Adrenal gland (tissue), 12 donors: ENCODE results near the gene AP4E1. TPM values are rescaled to one million over a fixed set of nuclear protein-coding genes. Genes with fewer than 3 reads are reported as not detected.
"Not testable (repeated sequence)": the region's sequence is repeated elsewhere in the genome, so short reads cannot be mapped to it uniquely, and the experiment has no call there.

Source experiments
- DNase-seq, 7 donors: peaks; one replicate each; pipeline ENCODE4 v3.0.0-alpha.2; 2019 to 2020
- H3K27ac ChIP-seq, 5 donors: fragments of 200-600 bp; sonication (generic) in 4 of 5; 1 replicate in 3 of 5; 2 replicates in 2 of 5; pipeline versions ENCODE4 v1.5.1 to v1.8.0; 2016 to 2020; ENCODE audit warnings: mild to moderate bottlenecking in 1 of 5
- H3K27me3 ChIP-seq: fragments of 200-600 bp; 2 replicates; pipeline ENCODE4 v1.8.0; 2021
- H3K36me3 ChIP-seq, 2 donors: fragments of 200-600 bp; replicated peaks in 1 of 2; 1 replicate in 1 of 2; 2 replicates in 1 of 2; pipeline versions ENCODE4 v1.5.1 to v1.8.0; 2018 to 2022
- H3K4me1 ChIP-seq, 2 donors: fragments of 200-600 bp; replicated peaks in 1 of 2; 1 replicate in 1 of 2; 2 replicates in 1 of 2; pipeline versions ENCODE4 v1.5.1 to v1.8.0; 2018 to 2021
- H3K4me3 ChIP-seq, 4 donors: fragments of 200-600 bp; sonication (generic) in 3 of 4; one replicate each; pipeline ENCODE4 v1.5.1; 2016 to 2018
- H3K9me3 ChIP-seq, 3 donors: fragments of 200-600 bp; sonication (generic) in 1 of 3; replicated peaks in 1 of 3; 1 replicate in 2 of 3; 2 replicates in 1 of 3; pipeline versions ENCODE4 v1.5.1 to v1.8.0; 2016 to 2021
- POLR2A ChIP-seq, 2 donors: fragments of 450-650 bp; IDR thresholded peaks; one replicate each; pipeline ENCODE4 v1.6.1; 2017; ENCODE audit warnings: antibody characterized with exemption in 2 of 2, mild to moderate bottlenecking in 2 of 2, moderate library complexity in 1 of 2
- WGBS, 4 donors: extraction: QIAGEN DNeasy Blood & Tissue Kit in 2 of 4; methylation state at CpG; one replicate each; pipeline versions ENCODE4 v1.1.5 to v1.1.7; 2013 to 2017; 5-methylcytosine and 5-hydroxymethylcytosine counted together
- intact Hi-C, 2 donors: fragments of 100-400 bp; cut with DNase I; formaldehyde crosslinking; loops; one replicate each; pipeline versions ENCODE4 v1.14.1 to v1.15.0; 2022 to 2023
- polyA plus RNA-seq, 3 donors: library from polyadenylated mRNA; stranded (reverse); fragments of 200-250 nt in 2 of 3; fragments of 350-450 nt in 1 of 3; fragmentation: Illumina TruSeq in 1 of 3; extraction: RNeasy Lipid Tissue Mini Kit (QIAGEN cat#74804) in 1 of 3; gene quantifications; one replicate each; pipeline ENCODE4 v1.2.3, GENCODE V29; 2013 to 2014
- total RNA-seq, 9 donors: library from RNA; depleted of rRNA in 4 of 9; stranded (reverse); fragments of >200 nt in 4 of 9; fragments of 120-200 nt in 1 of 9; fragmentation: NEBNext Ultra II Directional in 1 of 9; extraction: Animal tissue kit (Norgen Biotek cat#: 25700) in 1 of 9; gene quantifications; one replicate each; pipeline versions ENCODE4 v1.1.0 to v1.2.4, GENCODE V29; 2013 to 2023
- TF ChIP-seq, protein P1 (sequence below), 6 experiments: fragments of 450-650 bp in 4 of 6; fragments of 200-600 bp in 2 of 6; sonication (generic) in 1 of 6; IDR thresholded peaks; 1 replicate in 5 of 6; 2 replicates in 1 of 6; pipeline versions ENCODE4 v1.5.1 to v1.8.0; 2016 to 2021; ENCODE audit warnings: antibody characterized with exemption in 6 of 6, mild to moderate bottlenecking in 2 of 6, moderate library complexity in 1 of 6
- donor health status: healthy with polysubstance abuse.
- donor health status: Bipolar disorder and iron deficiency.
- donor health status: DM: yes; HTN: yes; CAD: no.
- donor health status: DM: no; HTN: no; CAD: no.
- donor health status: DM: no; HTN: no; CAD: no.
- donor health status: DM: yes; HTN: yes; CAD: no.

The AP4E1 gene
- total and polyA plus RNA-seq, 12 donors: 2.0 to 23.0 (median 9.5) TPM

DNA sequence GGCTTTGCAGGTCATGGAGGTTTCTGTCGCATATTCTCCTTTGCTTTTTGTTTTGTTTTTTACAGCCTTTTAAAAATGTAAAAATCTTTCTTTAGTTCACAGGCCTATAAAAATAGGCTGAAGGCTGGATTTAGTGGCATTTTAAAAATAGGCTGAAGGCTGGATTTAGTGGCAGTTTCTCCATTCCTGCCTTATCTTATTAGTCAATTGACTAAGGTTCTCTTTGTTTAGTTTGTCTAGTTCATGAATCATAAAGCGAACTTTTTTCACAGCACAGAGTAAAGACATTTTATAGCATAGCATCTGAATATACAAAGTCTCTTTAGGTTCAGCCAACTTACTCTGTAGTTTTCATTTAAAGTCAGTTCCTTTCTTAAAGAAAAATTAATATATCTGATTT lies 31.4 kb downstream of the AP4E1 start:
- no peak for DNase-seq
- H3K36me3 ChIP-seq: no peaks in the 10 kb centered on the region
- no peaks in the 10 kb centered on the region for H3K9me3 ChIP-seq
- H3K4me1 ChIP-seq: peaks cover 0 to 13% of the 10 kb centered on the region in 2 donors
- no peak for TF ChIP-seq POLR2A (IDR thresholded peaks at IDR 0.05)
- no peaks in the 10 kb centered on the region for H3K27me3 ChIP-seq
- peak overlapping the region in 2 of 5 donors; percentile 12 to 58 for H3K27ac ChIP-seq
- intact Hi-C loops: no loop called here
- 46 to 58% (median 54%) methylated on average over 2 of the region's 2 CpGs for WGBS, 4 donors
- H3K4me3 ChIP-seq: no peak overlapping the region

DNA sequence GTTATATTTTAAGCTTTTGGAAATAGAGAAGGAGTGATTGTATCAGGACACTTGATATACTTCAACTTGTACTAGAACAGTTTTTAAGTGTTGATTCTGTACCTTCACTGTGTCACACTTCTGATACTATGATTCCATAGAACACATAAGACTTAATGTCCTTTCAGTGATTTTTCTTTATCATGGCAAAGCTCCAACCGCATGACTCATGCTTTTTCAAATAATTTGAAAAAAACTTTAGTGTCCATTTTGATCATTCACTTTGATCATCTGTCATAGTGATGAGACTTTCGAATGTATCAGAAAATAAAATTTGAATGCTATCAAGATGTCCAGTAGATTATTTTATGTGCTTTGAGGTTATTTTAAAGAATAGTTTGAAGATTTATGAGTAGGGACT lies 32.0 kb downstream of the AP4E1 start:
- H3K4me3 ChIP-seq: no peak overlapping the region
- H3K27ac ChIP-seq: peak overlapping the region in 1 of 5 donors; percentile 58
- H3K9me3 ChIP-seq: no peaks in the 10 kb centered on the region
- no peaks in the 10 kb centered on the region for H3K27me3 ChIP-seq
- no peak for DNase-seq
- TF ChIP-seq, protein P1, sequence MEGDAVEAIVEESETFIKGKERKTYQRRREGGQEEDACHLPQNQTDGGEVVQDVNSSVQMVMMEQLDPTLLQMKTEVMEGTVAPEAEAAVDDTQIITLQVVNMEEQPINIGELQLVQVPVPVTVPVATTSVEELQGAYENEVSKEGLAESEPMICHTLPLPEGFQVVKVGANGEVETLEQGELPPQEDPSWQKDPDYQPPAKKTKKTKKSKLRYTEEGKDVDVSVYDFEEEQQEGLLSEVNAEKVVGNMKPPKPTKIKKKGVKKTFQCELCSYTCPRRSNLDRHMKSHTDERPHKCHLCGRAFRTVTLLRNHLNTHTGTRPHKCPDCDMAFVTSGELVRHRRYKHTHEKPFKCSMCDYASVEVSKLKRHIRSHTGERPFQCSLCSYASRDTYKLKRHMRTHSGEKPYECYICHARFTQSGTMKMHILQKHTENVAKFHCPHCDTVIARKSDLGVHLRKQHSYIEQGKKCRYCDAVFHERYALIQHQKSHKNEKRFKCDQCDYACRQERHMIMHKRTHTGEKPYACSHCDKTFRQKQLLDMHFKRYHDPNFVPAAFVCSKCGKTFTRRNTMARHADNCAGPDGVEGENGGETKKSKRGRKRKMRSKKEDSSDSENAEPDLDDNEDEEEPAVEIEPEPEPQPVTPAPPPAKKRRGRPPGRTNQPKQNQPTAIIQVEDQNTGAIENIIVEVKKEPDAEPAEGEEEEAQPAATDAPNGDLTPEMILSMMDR (IDR thresholded peaks at IDR 0.05): no peak
- 78 to 81% (median 81%) methylated on average over 2 of the region's 2 CpGs for WGBS, 4 donors
- intact Hi-C loops: no loop called here
- no peaks in the 10 kb centered on the region for H3K36me3 ChIP-seq
- peaks cover 0 to 13% of the 10 kb centered on the region in 2 donors for H3K4me1 ChIP-seq

DNA sequence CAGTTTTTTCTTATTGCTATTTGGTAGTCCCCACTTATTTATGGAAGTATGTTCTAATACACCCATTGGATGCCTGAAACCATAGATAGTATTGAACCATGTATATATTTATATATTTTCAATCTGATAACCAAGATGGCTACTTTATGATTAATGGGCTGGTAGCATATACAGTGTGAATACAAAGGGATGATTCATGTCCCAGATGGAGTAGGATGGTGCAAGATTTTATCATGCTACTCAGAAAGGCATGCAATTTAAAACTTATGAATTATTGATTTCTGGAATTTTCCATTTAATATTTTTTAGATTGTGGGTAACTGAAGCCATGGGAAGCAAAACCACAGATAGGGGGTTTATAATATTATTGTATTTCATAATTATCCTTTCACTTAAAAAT lies 35.2 kb downstream of the AP4E1 start:
- no peak for DNase-seq
- intact Hi-C loops: no loop called here
- no peak overlapping the region for H3K27ac ChIP-seq
- TF ChIP-seq, protein P1 (IDR thresholded peaks at IDR 0.05): no peak
- TF ChIP-seq POLR2A (IDR thresholded peaks at IDR 0.05): no peak
- no peak overlapping the region for H3K4me3 ChIP-seq
- H3K9me3 ChIP-seq: no peaks in the 10 kb centered on the region
- peaks cover 0 to 13% of the 10 kb centered on the region in 2 donors for H3K4me1 ChIP-seq
- no peaks in the 10 kb centered on the region for H3K27me3 ChIP-seq
- no peaks in the 10 kb centered on the region for H3K36me3 ChIP-seq

DNA sequence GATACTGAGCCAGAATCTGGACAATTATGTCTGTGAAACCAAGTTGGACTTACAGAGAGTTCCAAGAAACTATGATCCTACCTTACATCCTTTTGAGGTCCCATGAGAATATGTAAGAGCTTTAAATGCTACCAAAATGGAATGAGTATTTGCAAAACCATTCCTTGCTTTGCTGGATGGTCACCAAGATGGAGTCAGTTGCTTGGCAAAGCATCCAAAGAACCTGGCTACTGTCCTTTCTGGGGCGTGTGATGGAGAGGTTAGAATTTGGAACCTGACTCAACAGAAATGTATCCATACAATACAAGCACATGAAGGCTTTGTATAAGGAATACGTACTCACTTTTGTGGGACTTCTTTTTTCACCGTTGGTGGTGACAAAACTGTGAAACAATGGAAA lies 36.2 kb downstream of the AP4E1 start:
- H3K27ac ChIP-seq: no peak overlapping the region
- intact Hi-C loops: no loop called here
- WGBS, 4 donors: 97 to 99% (median 98%) methylated on average over 3 of the region's 3 CpGs

DNA sequence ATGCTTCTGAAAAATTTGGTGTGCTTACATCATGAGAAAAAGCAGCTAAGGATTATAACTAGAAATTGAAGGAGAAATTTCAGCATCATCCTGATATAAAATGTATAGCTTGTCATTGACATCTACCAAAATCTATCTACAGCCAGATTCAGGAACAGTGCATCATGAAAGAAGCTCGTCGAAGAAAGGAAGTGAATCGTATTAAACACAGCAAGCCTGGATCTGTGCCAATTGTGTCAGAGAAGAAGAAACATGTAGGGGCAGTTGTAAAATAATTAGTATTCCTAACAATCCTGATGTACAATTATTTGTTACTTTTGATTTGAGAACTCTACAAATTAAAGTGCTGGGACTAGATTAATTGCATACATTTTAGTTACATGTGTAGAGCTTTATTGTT lies 37.2 kb downstream of the AP4E1 start:
- Histone ChIP-seq H3K4me3 (no peak overlapping the region), H3K36me3 (peaks cover 0 to 13% of the 10 kb centered on the region in 2 donors), H3K27ac (no peak overlapping the region), H3K4me1 (no peaks in the 10 kb centered on the region), H3K27me3 (no peaks in the 10 kb centered on the region), H3K9me3 (no peaks in the 10 kb centered on the region)
- TF ChIP-seq, protein P1 (IDR thresholded peaks at IDR 0.05): no peak
- no peak for TF ChIP-seq POLR2A (IDR thresholded peaks at IDR 0.05)
- DNase-seq: peak in 1 of 7 donors; percentile 7
- intact Hi-C loops: no loop called here
- 45 to 60% (median 47%) methylated on average over 3 of the region's 3 CpGs for WGBS, 4 donors

More for the DNA sequence above, 36.2 kb downstream of the AP4E1 start:
- H3K4me1 ChIP-seq: peaks cover 0 to 9% of the 10 kb centered on the region in 2 donors
- no peaks in the 10 kb centered on the region for H3K9me3 ChIP-seq
- TF ChIP-seq POLR2A (IDR thresholded peaks at IDR 0.05): no peak
- TF ChIP-seq, protein P1 (IDR thresholded peaks at IDR 0.05): no peak
- DNase-seq: no peak
- no peaks in the 10 kb centered on the region for H3K27me3 ChIP-seq
- no peak overlapping the region for H3K4me3 ChIP-seq
- H3K36me3 ChIP-seq: peaks cover 0 to 3% of the 10 kb centered on the region in 2 donors

DNA sequence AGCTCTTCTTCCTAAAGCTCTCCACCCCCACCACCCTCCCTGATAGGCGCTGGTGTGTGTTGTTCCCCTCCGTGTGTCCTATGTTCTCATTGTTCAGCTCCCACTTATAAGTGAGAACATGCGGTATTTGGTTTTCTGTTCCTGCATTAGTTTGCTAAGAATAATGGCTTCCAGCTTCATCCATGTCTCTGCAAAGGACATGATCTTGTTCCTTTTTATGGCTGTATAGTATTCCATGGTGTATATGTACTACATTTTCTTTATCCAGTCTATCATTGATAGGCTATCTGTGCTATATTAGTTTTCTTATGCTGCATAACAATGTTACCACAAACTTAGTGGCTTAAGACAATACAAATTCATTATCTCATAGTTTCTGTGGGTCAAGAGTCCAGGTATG lies 42.3 kb downstream of the AP4E1 start:
- H3K4me1 ChIP-seq, intact Hi-C loops, DNase-seq, H3K4me3 ChIP-seq, H3K27ac ChIP-seq, H3K9me3 ChIP-seq, H3K27me3 ChIP-seq: not testable (repeated sequence)
- 96 to 100% (median 97%) methylated on average over 3 of the region's 3 CpGs for WGBS, 4 donors
- peaks cover 0 to 19% of the 10 kb centered on the region in 2 donors for H3K36me3 ChIP-seq
